Gastroesophageal sphincter (tissue), 4 donors: Measurements from ENCODE around the gene WWC2. TPM values are rescaled to one million over a fixed set of nuclear protein-coding genes. Genes with fewer than 3 reads are reported as not detected.

Experiments
- ATAC-seq: fragments of 150-250 bp; one replicate; pipeline ENCODE4 v1.9.1; 2016; ENCODE audit warnings: mild to moderate bottlenecking, moderate library complexity
- H3K27ac ChIP-seq, 4 donors: fragments of 200-600 bp; sonication (generic) in 3 of 4; 1 replicate in 3 of 4; 2 replicates in 1 of 4; pipeline ENCODE4 v1.5.1; 2016 to 2019
- H3K27me3 ChIP-seq: fragments of 200-600 bp; sonication (generic); one replicate; pipeline ENCODE4 v1.5.1; 2019
- H3K36me3 ChIP-seq, 2 donors: fragments of 200-600 bp; sonication (generic); one replicate each; pipeline ENCODE4 v1.5.1; 2019; ENCODE audit warnings: control low read depth in 1 of 2
- H3K4me1 ChIP-seq, 3 donors: fragments of 200-600 bp; sonication (generic); 1 replicate in 2 of 3; 2 replicates in 1 of 3; pipeline ENCODE4 v1.5.1; 2016 to 2019; ENCODE audit warnings: control low read depth in 2 of 3
- H3K4me3 ChIP-seq, 2 donors: fragments of 200-600 bp; sonication (generic); one replicate each; pipeline ENCODE4 v1.5.1; 2019; ENCODE audit warnings: mild to moderate bottlenecking in 1 of 2, moderate library complexity in 1 of 2
- H3K9me3 ChIP-seq, 3 donors: fragments of 200-600 bp; sonication (generic); one replicate each; pipeline ENCODE4 v1.5.1; 2017 to 2019; ENCODE audit warnings: control low read depth in 2 of 3
- CTCF ChIP-seq, 4 experiments: fragments of 200-600 bp in 2 of 4; fragments of 450-650 bp in 2 of 4; sonication (generic) in 1 of 4; IDR thresholded peaks; one replicate each; pipeline ENCODE4 v1.5.1; 2017 to 2019; ENCODE audit warnings: antibody characterized with exemption in 4 of 4, mild to moderate bottlenecking in 2 of 4, moderate library complexity in 2 of 4
- EP300 ChIP-seq: sonication (generic); formaldehyde crosslinking; IDR thresholded peaks from one replicate; pipeline ENCODE4 v1.6.1; 2017; ENCODE audit warnings: antibody characterized with exemption, mild to moderate bottlenecking
- POLR2A ChIP-seq, 2 donors: fragments of 450-650 bp; IDR thresholded peaks; one replicate each; pipeline ENCODE4 v1.6.1; 2017; ENCODE audit warnings: antibody characterized with exemption in 2 of 2, mild to moderate bottlenecking in 2 of 2, moderate library complexity in 1 of 2
- POLR2AphosphoS5 ChIP-seq: sonication (generic); formaldehyde crosslinking; IDR thresholded peaks from one replicate; pipeline ENCODE4 v1.6.1; 2017; ENCODE audit warnings: antibody characterized with exemption
- WGBS, 2 donors: methylation state at CpG; one replicate each; pipeline ENCODE4 v1.1.5; 2018; ENCODE audit warnings: low coverage in 1 of 2; 5-methylcytosine and 5-hydroxymethylcytosine counted together
- total RNA-seq, 4 donors: library from RNA; depleted of rRNA; stranded (reverse); fragments of >200 nt; gene quantifications; one replicate each; pipeline ENCODE4 v1.1.0, GENCODE V29; 2016

The WWC2 gene
- total RNA-seq, 4 donors from 2014 or later, result 23.0 to 42.0 (median 37.2) TPM

GRCh38 chr4:183255487-183255886, 156.4 kb downstream of the WWC2 start:
- no peaks in the 10 kb centered on the region for H3K27me3 ChIP-seq
- peaks cover 0 to 20% (median 0%) of the 10 kb centered on the region in 3 donors for H3K4me1 ChIP-seq
- no peak for TF ChIP-seq EP300
- no peak for TF ChIP-seq POLR2A (IDR thresholded peaks at IDR 0.05)
- no peak for TF ChIP-seq POLR2AphosphoS5
- TF ChIP-seq CTCF (IDR thresholded peaks at IDR 0.05), result no peak
- no peak overlapping the region for H3K27ac ChIP-seq
- no peak for ATAC-seq
- WGBS, 2 donors, result 53 to 62% methylated on average over 3 of the region's 3 CpGs
- no peaks in the 10 kb centered on the region for H3K9me3 ChIP-seq
- no peak overlapping the region for H3K4me3 ChIP-seq
- H3K36me3 ChIP-seq, result peaks cover 0 to 58% of the 10 kb centered on the region in 2 donors

GRCh38 chr4:183256343-183256742, 157.3 kb downstream of the WWC2 start:
- no peak for ATAC-seq
- Histone ChIP-seq H3K9me3 (no peaks in the 10 kb centered on the region), H3K4me3 (no peak overlapping the region), H3K27ac (peak overlapping the region in 1 of 4 donors; percentile 19), H3K36me3 (peaks cover 0 to 58% of the 10 kb centered on the region in 2 donors), H3K27me3 (no peaks in the 10 kb centered on the region), H3K4me1 (peaks cover 0 to 20% (median 0%) of the 10 kb centered on the region in 3 donors)
- WGBS, 2 donors, result 51 to 73% methylated on average over 5 to 6 of the region's 6 CpGs
- TF ChIP-seq POLR2AphosphoS5 (no peak), CTCF (IDR thresholded peaks at IDR 0.05) (no peak), POLR2A (IDR thresholded peaks at IDR 0.05) (no peak), EP300 (no peak)

GRCh38 chr4:183256756-183257385, 157.8 kb downstream of the WWC2 start:
- WGBS, 2 donors, result 24 to 43% methylated on average over 3 to 6 of the region's 9 CpGs
- TF ChIP-seq CTCF (IDR thresholded peaks at IDR 0.05) (peak; percentile 58 to 77 (median 72)), POLR2AphosphoS5 (no peak)
- Histone ChIP-seq H3K4me1 (peaks cover 0 to 22% (median 0%) of the 10 kb centered on the region in 3 donors), H3K4me3 (no peak overlapping the region), H3K27me3 (no peaks in the 10 kb centered on the region), H3K9me3 (no peaks in the 10 kb centered on the region), H3K36me3 (peaks cover 0 to 53% of the 10 kb centered on the region in 2 donors), H3K27ac (peak overlapping the region in 1 of 4 donors; percentile 19)
- ATAC-seq, result peak; percentile 72

- Histone ChIP-seq H3K36me3 (peaks cover 0 to 44% of the 10 kb centered on the region in 2 donors), H3K9me3 (no peaks in the 10 kb centered on the region), H3K4me3 (no peak overlapping the region), H3K27me3 (no peaks in the 10 kb centered on the region), H3K27ac (no peak overlapping the region), H3K4me1 (peaks cover 0 to 31% (median 5%) of the 10 kb centered on the region in 3 donors)
- 80 to 88% methylated on average over 4 to 6 of the region's 6 CpGs for WGBS, 2 donors
- TF ChIP-seq EP300 (no peak), POLR2AphosphoS5 (no peak), POLR2A (IDR thresholded peaks at IDR 0.05) (no peak), CTCF (IDR thresholded peaks at IDR 0.05) (no peak)
- no peak for ATAC-seq
Observed at GRCh38 chr4:183257808-183258207, 158.8 kb downstream of the WWC2 start.

- no peak overlapping the region for H3K27ac ChIP-seq
- ATAC-seq, result no peak
- no peaks in the 10 kb centered on the region for H3K9me3 ChIP-seq
- H3K4me3 ChIP-seq, result no peak overlapping the region
- H3K36me3 ChIP-seq, result peaks cover 0 to 37% of the 10 kb centered on the region in 2 donors
- peaks cover 0 to 25% (median 5%) of the 10 kb centered on the region in 3 donors for H3K4me1 ChIP-seq
- TF ChIP-seq POLR2A (IDR thresholded peaks at IDR 0.05) (no peak), CTCF (IDR thresholded peaks at IDR 0.05) (no peak), POLR2AphosphoS5 (no peak), EP300 (no peak)
- 91 to 92% methylated on average over 6 of the region's 10 CpGs for WGBS, 2 donors
- H3K27me3 ChIP-seq, result no peaks in the 10 kb centered on the region
Observed at GRCh38 chr4:183260491-183261151, 161.6 kb downstream of the WWC2 start.
